Measurements from ENCODE around the gene SLC7A9.

DNA sequence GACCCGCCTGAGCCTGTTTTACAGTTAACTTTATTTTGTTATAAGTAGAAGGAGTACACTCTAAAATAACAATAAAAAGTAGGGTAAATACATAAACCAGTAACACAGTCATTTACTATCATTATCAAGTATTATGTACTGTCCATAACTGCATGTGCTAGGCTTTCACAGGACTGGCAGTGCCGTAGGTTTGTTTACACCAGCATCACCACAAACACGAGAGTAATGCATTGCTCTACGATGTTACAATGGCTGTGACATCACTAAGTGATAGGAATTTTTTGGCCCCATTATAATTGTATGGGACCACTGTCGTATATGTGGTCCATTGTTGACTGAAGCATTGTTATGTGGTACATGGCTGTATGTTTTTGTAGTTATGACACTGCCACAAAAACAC is 41.3 kb upstream of the SLC7A9 start:
- TF ChIP-seq EP300 (IDR thresholded peaks at IDR 0.05; ENCODE audit: borderline replicate concordance) (no peak), MAX (IDR thresholded peaks at IDR 0.05) (no peak), RAD21 (IDR thresholded peaks at IDR 0.05; ENCODE audit: low read depth) (no peak), TEAD4 (IDR thresholded peaks at IDR 0.05) (no peak), TAF1 (IDR thresholded peaks at IDR 0.05; ENCODE audit: low read depth) (no peak), EGR1 (IDR thresholded peaks at IDR 0.05) (no peak), CEBPB (IDR thresholded peaks at IDR 0.05) (no peak), NFIC (IDR thresholded peaks at IDR 0.05) (no peak), FOXM1 (IDR thresholded peaks at IDR 0.05; ENCODE audit: borderline replicate concordance, low read depth) (no peak), ZBTB7A (IDR thresholded peaks at IDR 0.05; ENCODE audit: low read depth) (no peak)
- TF ChIP-seq, protein P1, sequence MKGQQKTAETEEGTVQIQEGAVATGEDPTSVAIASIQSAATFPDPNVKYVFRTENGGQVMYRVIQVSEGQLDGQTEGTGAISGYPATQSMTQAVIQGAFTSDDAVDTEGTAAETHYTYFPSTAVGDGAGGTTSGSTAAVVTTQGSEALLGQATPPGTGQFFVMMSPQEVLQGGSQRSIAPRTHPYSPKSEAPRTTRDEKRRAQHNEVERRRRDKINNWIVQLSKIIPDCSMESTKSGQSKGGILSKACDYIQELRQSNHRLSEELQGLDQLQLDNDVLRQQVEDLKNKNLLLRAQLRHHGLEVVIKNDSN (IDR thresholded peaks at IDR 0.05) = no peak
- TF ChIP-seq, protein P2, sequence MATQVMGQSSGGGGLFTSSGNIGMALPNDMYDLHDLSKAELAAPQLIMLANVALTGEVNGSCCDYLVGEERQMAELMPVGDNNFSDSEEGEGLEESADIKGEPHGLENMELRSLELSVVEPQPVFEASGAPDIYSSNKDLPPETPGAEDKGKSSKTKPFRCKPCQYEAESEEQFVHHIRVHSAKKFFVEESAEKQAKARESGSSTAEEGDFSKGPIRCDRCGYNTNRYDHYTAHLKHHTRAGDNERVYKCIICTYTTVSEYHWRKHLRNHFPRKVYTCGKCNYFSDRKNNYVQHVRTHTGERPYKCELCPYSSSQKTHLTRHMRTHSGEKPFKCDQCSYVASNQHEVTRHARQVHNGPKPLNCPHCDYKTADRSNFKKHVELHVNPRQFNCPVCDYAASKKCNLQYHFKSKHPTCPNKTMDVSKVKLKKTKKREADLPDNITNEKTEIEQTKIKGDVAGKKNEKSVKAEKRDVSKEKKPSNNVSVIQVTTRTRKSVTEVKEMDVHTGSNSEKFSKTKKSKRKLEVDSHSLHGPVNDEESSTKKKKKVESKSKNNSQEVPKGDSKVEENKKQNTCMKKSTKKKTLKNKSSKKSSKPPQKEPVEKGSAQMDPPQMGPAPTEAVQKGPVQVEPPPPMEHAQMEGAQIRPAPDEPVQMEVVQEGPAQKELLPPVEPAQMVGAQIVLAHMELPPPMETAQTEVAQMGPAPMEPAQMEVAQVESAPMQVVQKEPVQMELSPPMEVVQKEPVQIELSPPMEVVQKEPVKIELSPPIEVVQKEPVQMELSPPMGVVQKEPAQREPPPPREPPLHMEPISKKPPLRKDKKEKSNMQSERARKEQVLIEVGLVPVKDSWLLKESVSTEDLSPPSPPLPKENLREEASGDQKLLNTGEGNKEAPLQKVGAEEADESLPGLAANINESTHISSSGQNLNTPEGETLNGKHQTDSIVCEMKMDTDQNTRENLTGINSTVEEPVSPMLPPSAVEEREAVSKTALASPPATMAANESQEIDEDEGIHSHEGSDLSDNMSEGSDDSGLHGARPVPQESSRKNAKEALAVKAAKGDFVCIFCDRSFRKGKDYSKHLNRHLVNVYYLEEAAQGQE (IDR thresholded peaks at IDR 0.05; ENCODE audit: low read depth) = no peak

All from Ishikawa (cell line).